HEK293T (cell line): ENCODE data around the gene R3HDM2.

Experiments
- CTCF ChIA-PET: fragments of 350-600 bp; formaldehyde crosslinking; extraction: SDS; loops from one replicate; lab custom pipeline; 2021; ENCODE audit warnings: antibody characterized with exemption, inconsistent platforms; lab: Yijun Ruan, JAX
- POLR2A ChIA-PET: fragments of 350-600 bp; formaldehyde crosslinking; extraction: SDS; loops from one replicate; lab custom pipeline; 2020; ENCODE audit warnings: antibody characterized with exemption, inconsistent platforms; lab: Yijun Ruan, JAX
- DNase-seq: peaks from one replicate; pipeline ENCODE4 v3.0.0; 2012; ENCODE audit warnings: mixed read lengths; ENCODE audit errors: extremely low spot score
- ARNT ChIP-seq: fragments of 450-650 bp; IDR thresholded peaks from 2 replicates; pipeline ENCODE4 v1.6.1; 2017; ENCODE audit warnings: mild to moderate bottlenecking
- BHLHE40 ChIP-seq: fragments of 450-650 bp; IDR thresholded peaks from 2 replicates; pipeline ENCODE4 v1.6.1; 2016; ENCODE audit warnings: mild to moderate bottlenecking, moderate library complexity, borderline replicate concordance
- CTBP1 ChIP-seq: fragments of 450-650 bp; IDR thresholded peaks from 2 replicates; pipeline ENCODE4 v1.6.1; 2016; ENCODE audit warnings: borderline replicate concordance
- ELF4 ChIP-seq: fragments of 450-650 bp; IDR thresholded peaks from 2 replicates; pipeline ENCODE4 v1.6.1; 2017; ENCODE audit warnings: antibody characterized with exemption
- FOXA1 ChIP-seq: fragments of 450-650 bp; IDR thresholded peaks from 2 replicates; pipeline ENCODE4 v1.6.1; 2016; ENCODE audit warnings: mild to moderate bottlenecking
- FOXK2 ChIP-seq: fragments of 450-650 bp; IDR thresholded peaks from 2 replicates; pipeline ENCODE4 v1.6.1; 2016; ENCODE audit warnings: mild to moderate bottlenecking
- FOXM1 ChIP-seq: fragments of 450-650 bp; IDR thresholded peaks from 2 replicates; pipeline ENCODE4 v1.6.1; 2017; ENCODE audit warnings: mild to moderate bottlenecking, borderline replicate concordance
- HDGF ChIP-seq: fragments of 450-650 bp; IDR thresholded peaks from 2 replicates; pipeline ENCODE4 v1.6.1; 2017; ENCODE audit warnings: antibody characterized with exemption, borderline replicate concordance
- L3MBTL2 ChIP-seq: fragments of 450-650 bp; conservative IDR thresholded peaks from 2 replicates; pipeline ENCODE4 v1.6.1; 2016; ENCODE audit warnings: mild to moderate bottlenecking
- LEF1 ChIP-seq: fragments of 450-650 bp; IDR thresholded peaks from 2 replicates; pipeline ENCODE4 v1.6.1; 2017; ENCODE audit warnings: mild to moderate bottlenecking, borderline replicate concordance
- NFRKB ChIP-seq: fragments of 450-650 bp; IDR thresholded peaks from 2 replicates; pipeline ENCODE4 v1.6.1; 2016; ENCODE audit warnings: mild to moderate bottlenecking, moderate library complexity
- PKNOX1 ChIP-seq: fragments of 450-650 bp; IDR thresholded peaks from 2 replicates; pipeline ENCODE4 v1.6.1; 2016
- SP1 ChIP-seq: fragments of 450-650 bp; IDR thresholded peaks from 2 replicates; pipeline ENCODE4 v1.6.1; 2017
- SUZ12 ChIP-seq: fragments of 450-650 bp; IDR thresholded peaks from 2 replicates; pipeline ENCODE4 v1.6.1; 2016; ENCODE audit warnings: mild to moderate bottlenecking
- TARDBP ChIP-seq: fragments of 450-650 bp; IDR thresholded peaks from 2 replicates; pipeline ENCODE4 v1.6.1; 2016
- ZNF384 ChIP-seq: fragments of 450-650 bp; IDR thresholded peaks from 2 replicates; pipeline ENCODE4 v1.6.1; 2016

R3HDM2 gene

GRCh38 chr12:57360468-57360867, 70.4 kb downstream of the R3HDM2 start:
- no peak for DNase-seq
- TF ChIP-seq SP1 (no peak), FOXK2 (no peak), FOXA1 (no peak)
- CTCF ChIA-PET = no interaction called here
- POLR2A ChIA-PET = no interaction called here

GRCh38 chr12:57358646-57359045, 72.2 kb downstream of the R3HDM2 start:
- CTCF ChIA-PET = interaction anchor here (0.7 kb wide), 1 partner anchor 69 kb away, joined by 5 read pairs; no protein-coding TSS in a partner anchor
- DNase-seq = no peak
- POLR2A ChIA-PET = no interaction called here

GRCh38 chr12:57355734-57356133, 75.1 kb downstream of the R3HDM2 start:
- ChIA-PET POLR2A (no interaction called here), CTCF (no interaction called here)
- DNase-seq = no peak
- no peak for TF ChIP-seq L3MBTL2
- TF ChIP-seq HDGF = no peak
- no peak for TF ChIP-seq ARNT
- no peak for TF ChIP-seq FOXK2
- TF ChIP-seq TARDBP = no peak
- no peak for TF ChIP-seq ELF4
- no peak for TF ChIP-seq BHLHE40
- TF ChIP-seq FOXA1 = no peak
- TF ChIP-seq NFRKB = no peak
- no peak for TF ChIP-seq SP1
- no peak for TF ChIP-seq CTBP1
- no peak for TF ChIP-seq SUZ12
- no peak for TF ChIP-seq LEF1
- no peak for TF ChIP-seq FOXM1
- no peak for TF ChIP-seq PKNOX1
- no peak for TF ChIP-seq ZNF384

More at GRCh38 chr12:57358646-57359045, 72.2 kb downstream of the R3HDM2 start:
- no peak for TF ChIP-seq LEF1
- TF ChIP-seq ARNT = no peak
- no peak for TF ChIP-seq FOXM1
- TF ChIP-seq SUZ12 = no peak
- TF ChIP-seq BHLHE40 = no peak
- no peak for TF ChIP-seq ELF4
- no peak for TF ChIP-seq PKNOX1
- TF ChIP-seq FOXK2 = no peak
- no peak for TF ChIP-seq SP1
- no peak for TF ChIP-seq L3MBTL2
- no peak for TF ChIP-seq CTBP1
- TF ChIP-seq HDGF = no peak
- TF ChIP-seq TARDBP = no peak
- no peak for TF ChIP-seq FOXA1
- no peak for TF ChIP-seq NFRKB
- TF ChIP-seq ZNF384 = no peak

GRCh38 chr12:57352166-57352565, 78.7 kb downstream of the R3HDM2 start:
- POLR2A ChIA-PET = no interaction called here
- TF ChIP-seq SUZ12 (no peak), ZNF384 (0 out of 2 replicates have a peak, but pooled peaks have one; percentile 5), PKNOX1 (no peak)
- CTCF ChIA-PET = no interaction called here

GRCh38 chr12:57347284-57347683, 83.6 kb downstream of the R3HDM2 start:
- TF ChIP-seq SP1 (no peak), FOXA1 (no peak)
- no peak for DNase-seq
- CTCF ChIA-PET = no interaction called here
- POLR2A ChIA-PET = no interaction called here

More at GRCh38 chr12:57352166-57352565, 78.7 kb downstream of the R3HDM2 start:
- DNase-seq = no peak

GRCh38 chr12:57343703-57344378, 87.0 kb downstream of the R3HDM2 start:
- CTCF ChIA-PET = interaction anchor here (0.7 kb wide), 1 partner anchor 55 kb away, joined by 4 read pairs; no protein-coding TSS in a partner anchor
- no peak for TF ChIP-seq FOXM1
- no peak for TF ChIP-seq FOXA1
- TF ChIP-seq ZNF384 = no peak
- no peak for TF ChIP-seq ARNT
- TF ChIP-seq FOXK2 = no peak
- TF ChIP-seq CTBP1 = no peak
- no peak for TF ChIP-seq SUZ12
- TF ChIP-seq ELF4 = no peak
- TF ChIP-seq TARDBP = no peak
- TF ChIP-seq SP1 = no peak
- no peak for TF ChIP-seq LEF1
- no peak for TF ChIP-seq L3MBTL2
- TF ChIP-seq BHLHE40 = no peak
- no peak for TF ChIP-seq PKNOX1
- no peak for TF ChIP-seq HDGF
- no peak for TF ChIP-seq NFRKB
- no peak for DNase-seq
- POLR2A ChIA-PET = interaction anchor here (1.9 kb wide), 1 partner anchor 112 kb away, joined by 6 read pairs; no protein-coding TSS in a partner anchor
